Osteocyte (in vitro differentiated cells): ENCODE data around the gene NLRC5. TPM values are rescaled to one million over a fixed set of nuclear protein-coding genes. Genes with fewer than 3 reads are reported as not detected.

Source experiments
- DNase-seq: peaks from one replicate; pipeline ENCODE4 v3.0.0; 2021; ENCODE audit warnings: mixed read lengths; ENCODE audit not compliant: unreplicated experiment; ENCODE audit errors: extremely low spot score
- H3K27ac Mint-ChIP-seq: one replicate; pipeline ENCODE4 v1.8.0; 2021; ENCODE audit warnings: mild to moderate bottlenecking, mixed read lengths; ENCODE audit not compliant: unreplicated experiment
- H3K27me3 Mint-ChIP-seq: one replicate; pipeline ENCODE4 v1.8.0; 2021; ENCODE audit warnings: mixed read lengths; ENCODE audit not compliant: unreplicated experiment
- H3K36me3 Mint-ChIP-seq: one replicate; pipeline ENCODE4 v1.8.0; 2021; ENCODE audit warnings: mixed read lengths; ENCODE audit not compliant: unreplicated experiment
- H3K4me1 Mint-ChIP-seq: one replicate; pipeline ENCODE4 v1.8.0; 2021; ENCODE audit warnings: mixed read lengths; ENCODE audit not compliant: unreplicated experiment
- H3K4me3 Mint-ChIP-seq: one replicate; pipeline ENCODE4 v1.8.0; 2021; ENCODE audit warnings: mild to moderate bottlenecking, moderate library complexity, mixed read lengths; ENCODE audit not compliant: unreplicated experiment
- H3K9me3 Mint-ChIP-seq: one replicate; pipeline ENCODE4 v1.8.0; 2021; ENCODE audit warnings: mixed read lengths; ENCODE audit not compliant: unreplicated experiment
- total RNA-seq: library from RNA; stranded (reverse); gene quantifications from 2 replicates; pipeline ENCODE4 v1.2.1, GENCODE V29; 2021
- TF ChIP-seq, protein P1 (sequence below): fragments of 200-600 bp; sonication (generic); IDR thresholded peaks from 2 replicates; pipeline ENCODE4 v1.5.0; 2021; ENCODE audit warnings: antibody characterized with exemption, mild to moderate bottlenecking, moderate library complexity

The NLRC5 gene
- total RNA-seq, 1 donor from 2014 or later: 24.7 TPM

DNA sequence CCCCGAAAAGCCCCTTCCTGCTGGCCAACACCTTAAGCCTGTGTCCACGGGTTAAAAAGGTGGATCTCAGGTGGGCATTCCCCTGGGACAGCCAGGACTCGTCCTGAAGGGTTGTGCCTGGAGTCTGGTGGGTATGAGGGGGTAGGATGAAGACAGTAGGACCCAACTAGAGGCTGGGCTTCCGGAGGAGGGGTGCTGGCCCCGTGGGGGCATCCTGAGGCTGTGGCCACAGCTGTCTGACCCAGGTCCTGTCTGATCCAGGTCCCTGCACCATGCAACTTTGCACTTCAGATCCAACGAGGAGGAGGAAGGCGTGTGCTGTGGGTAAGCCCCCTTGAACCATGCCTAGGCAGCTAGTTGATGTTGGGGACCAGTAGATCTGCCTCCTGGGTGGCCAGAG lies 65.4 kb downstream of the NLRC5 start:
- Mint-ChIP-seq H3K4me3 (no peak overlapping the region), H3K36me3 (peaks cover 5% of the 10 kb centered on the region), H3K27me3 (no peaks in the 10 kb centered on the region), H3K9me3 (no peaks in the 10 kb centered on the region), H3K27ac (no peak overlapping the region), H3K4me1 (no peaks in the 10 kb centered on the region)
- TF ChIP-seq, protein P1, sequence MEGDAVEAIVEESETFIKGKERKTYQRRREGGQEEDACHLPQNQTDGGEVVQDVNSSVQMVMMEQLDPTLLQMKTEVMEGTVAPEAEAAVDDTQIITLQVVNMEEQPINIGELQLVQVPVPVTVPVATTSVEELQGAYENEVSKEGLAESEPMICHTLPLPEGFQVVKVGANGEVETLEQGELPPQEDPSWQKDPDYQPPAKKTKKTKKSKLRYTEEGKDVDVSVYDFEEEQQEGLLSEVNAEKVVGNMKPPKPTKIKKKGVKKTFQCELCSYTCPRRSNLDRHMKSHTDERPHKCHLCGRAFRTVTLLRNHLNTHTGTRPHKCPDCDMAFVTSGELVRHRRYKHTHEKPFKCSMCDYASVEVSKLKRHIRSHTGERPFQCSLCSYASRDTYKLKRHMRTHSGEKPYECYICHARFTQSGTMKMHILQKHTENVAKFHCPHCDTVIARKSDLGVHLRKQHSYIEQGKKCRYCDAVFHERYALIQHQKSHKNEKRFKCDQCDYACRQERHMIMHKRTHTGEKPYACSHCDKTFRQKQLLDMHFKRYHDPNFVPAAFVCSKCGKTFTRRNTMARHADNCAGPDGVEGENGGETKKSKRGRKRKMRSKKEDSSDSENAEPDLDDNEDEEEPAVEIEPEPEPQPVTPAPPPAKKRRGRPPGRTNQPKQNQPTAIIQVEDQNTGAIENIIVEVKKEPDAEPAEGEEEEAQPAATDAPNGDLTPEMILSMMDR: no peak
- no peak for DNase-seq

DNA sequence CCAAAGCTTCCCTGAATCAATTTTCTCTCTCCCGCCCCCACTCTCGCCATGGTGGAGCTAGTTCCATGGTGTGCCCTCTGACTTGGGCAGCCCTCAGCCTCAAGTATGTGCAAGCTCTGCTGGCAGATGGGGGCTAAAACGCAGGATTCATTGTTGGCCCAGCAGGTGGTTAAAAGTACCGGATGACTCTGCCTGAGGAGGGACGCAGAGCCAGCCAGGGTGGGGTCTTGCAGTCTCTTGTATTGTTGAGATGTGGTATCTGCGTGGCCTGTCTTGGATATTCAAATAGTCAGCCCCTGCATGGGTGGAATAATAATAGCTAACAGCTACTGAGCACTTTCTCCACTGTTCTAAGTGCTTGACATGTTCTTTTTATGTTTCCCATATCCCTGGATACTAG lies 66.3 kb downstream of the NLRC5 start:
- TF ChIP-seq, protein P1: no peak
- no peaks in the 10 kb centered on the region for H3K27me3 Mint-ChIP-seq
- peaks cover 5% of the 10 kb centered on the region for H3K36me3 Mint-ChIP-seq
- no peak overlapping the region for H3K27ac Mint-ChIP-seq
- DNase-seq: no peak
- H3K9me3 Mint-ChIP-seq: no peaks in the 10 kb centered on the region
- H3K4me1 Mint-ChIP-seq: peaks cover 7% of the 10 kb centered on the region
- H3K4me3 Mint-ChIP-seq: no peak overlapping the region

DNA sequence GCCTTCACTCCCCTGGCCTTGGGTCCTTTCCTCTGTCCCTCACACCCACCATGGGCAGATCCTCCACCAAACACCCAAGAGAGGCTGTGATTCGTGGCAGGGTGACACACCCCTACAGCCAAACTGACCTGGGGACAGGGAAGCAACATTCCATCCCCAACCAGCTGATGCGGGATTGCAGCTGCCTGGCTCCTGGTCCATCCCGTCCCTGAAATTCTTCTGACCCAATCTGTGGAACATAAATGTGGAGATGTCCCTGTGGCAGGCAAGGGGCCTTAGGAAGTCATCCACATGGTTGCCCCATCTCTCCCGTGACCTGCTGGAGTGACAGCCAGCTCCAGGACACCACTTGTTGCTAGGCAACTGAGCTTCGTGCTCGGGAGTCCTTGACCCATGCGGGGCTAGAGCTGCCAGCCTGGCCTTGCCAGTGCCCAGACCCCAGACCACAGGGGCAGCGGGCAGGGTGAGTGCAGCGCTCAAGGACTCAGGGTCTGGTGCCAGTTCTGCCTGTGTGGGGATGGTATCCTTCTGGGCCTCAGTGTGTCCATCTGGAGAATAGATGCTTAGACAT lies 69.0 kb downstream of the NLRC5 start:
- TF ChIP-seq, protein P1: no peak
- Mint-ChIP-seq H3K27me3 (no peaks in the 10 kb centered on the region), H3K36me3 (peaks cover 5% of the 10 kb centered on the region), H3K9me3 (no peaks in the 10 kb centered on the region), H3K4me1 (peaks cover 22% of the 10 kb centered on the region), H3K4me3 (no peak overlapping the region), H3K27ac (no peak overlapping the region)
- no peak for DNase-seq

DNA sequence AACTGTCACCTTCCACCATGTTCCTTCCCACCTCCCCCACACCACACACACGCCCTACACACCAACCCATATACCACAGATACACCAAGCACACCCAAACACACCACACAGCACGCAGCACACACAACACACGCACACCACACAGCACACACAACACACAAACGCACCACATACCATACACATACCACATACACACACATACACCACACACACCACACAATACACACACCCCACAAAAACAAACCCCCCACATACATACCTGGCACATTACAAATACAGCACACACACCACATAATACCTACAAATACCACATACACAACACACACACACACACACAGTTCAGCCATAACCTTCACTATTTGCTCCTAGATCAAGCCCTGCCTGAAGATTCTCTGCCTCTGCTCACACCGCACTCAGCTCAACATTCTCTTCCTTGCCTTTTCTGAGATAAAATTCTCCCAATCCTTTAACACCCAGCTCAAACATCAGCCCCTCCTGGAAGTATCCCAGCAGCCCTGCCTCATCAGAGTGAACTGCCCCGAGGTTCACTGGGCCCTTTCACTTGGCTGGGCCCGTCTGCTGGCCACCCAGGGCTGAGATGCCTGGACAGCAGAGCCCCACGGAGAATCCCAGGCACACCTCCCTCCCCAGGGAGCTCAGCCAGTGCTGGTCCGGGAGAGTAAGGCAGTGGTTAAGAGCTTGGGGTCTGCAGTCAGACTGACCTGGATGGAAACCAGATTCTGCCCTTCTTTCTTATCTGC lies 71.1 kb downstream of the NLRC5 start:
- Mint-ChIP-seq H3K4me3 (no peak overlapping the region), H3K4me1 (peaks cover 22% of the 10 kb centered on the region), H3K27ac (peak overlapping the region; percentile 80), H3K36me3 (peaks cover 5% of the 10 kb centered on the region), H3K9me3 (no peaks in the 10 kb centered on the region), H3K27me3 (no peaks in the 10 kb centered on the region)
- DNase-seq: no peak
- TF ChIP-seq, protein P1: no peak

DNA sequence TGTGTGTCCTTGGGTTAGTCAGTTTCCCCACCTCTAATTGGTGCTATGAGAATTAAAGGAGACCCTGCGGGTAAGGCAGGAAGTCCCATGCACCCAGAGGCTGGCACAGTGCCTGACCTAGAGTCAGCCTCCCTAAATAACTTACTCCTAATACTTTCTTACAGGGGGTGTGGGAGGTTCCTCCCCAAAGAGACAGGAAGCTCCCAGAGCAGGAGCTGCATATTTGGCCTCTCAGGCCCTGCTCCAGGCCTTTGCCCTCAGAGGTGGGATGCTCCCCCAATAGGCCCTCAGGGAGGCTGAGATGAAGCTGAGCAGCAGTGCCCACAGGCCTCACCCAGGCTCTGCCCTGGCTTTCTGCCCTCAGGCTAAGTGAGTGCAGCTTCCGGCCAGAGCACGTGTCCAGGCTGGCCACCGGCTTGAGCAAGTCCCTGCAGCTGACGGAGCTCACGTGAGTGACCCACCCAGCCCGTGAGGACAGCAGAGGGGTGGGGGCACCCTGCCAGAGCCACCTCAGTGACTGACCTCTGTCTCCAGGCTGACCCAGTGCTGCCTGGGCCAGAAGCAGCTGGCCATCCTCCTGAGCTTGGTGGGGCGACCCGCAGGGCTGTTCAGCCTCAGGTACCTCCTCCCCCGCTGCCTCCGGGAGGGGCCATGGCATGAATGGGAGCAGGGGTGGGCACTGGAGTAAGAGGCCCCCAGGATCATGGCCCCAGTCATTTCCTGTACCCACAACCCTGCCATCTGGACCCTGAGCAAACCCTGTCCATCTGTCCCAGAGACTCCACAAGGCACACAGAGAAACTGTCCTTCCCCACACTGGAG lies 71.9 kb downstream of the NLRC5 start:
- Mint-ChIP-seq H3K27ac (peak overlapping the region; percentile 80), H3K36me3 (peaks cover 5% of the 10 kb centered on the region), H3K27me3 (no peaks in the 10 kb centered on the region), H3K4me1 (peaks cover 22% of the 10 kb centered on the region), H3K9me3 (no peaks in the 10 kb centered on the region), H3K4me3 (no peak overlapping the region)
- DNase-seq: no peak
- TF ChIP-seq, protein P1: no peak
